SK-N-SH (cell line): ENCODE measurements around the gene ADGRG3. TPM values are rescaled to one million over a fixed set of nuclear protein-coding genes. Genes with fewer than 3 reads are reported as not detected.

Experiments used
- CTCF ChIA-PET: fragments of 300-600, 350-600 bp; formaldehyde crosslinking; extraction: SDS; loops from one replicate; lab custom pipeline; 2021; lab: Yijun Ruan, JAX
- POLR2A ChIA-PET: fragments of 350-600 bp; sonication (Branson Sonifier 250); formaldehyde crosslinking; extraction: SDS; loops from one replicate; lab custom pipeline; 2020; ENCODE audit warnings: antibody characterized with exemption, inconsistent platforms; lab: Yijun Ruan, JAX
- DNase-seq: peaks from one replicate; pipeline ENCODE4 v3.0.0; 2012
- H2AFZ ChIP-seq: fragments of 200-600 bp; sonication (generic); 2 replicates; pipeline ENCODE4 v1.8.1; 2016; ENCODE audit warnings: antibody characterized with exemption, mild to moderate bottlenecking, low read depth
- H3F3A ChIP-seq: fragments of 200-600 bp; sonication (generic); replicated peaks from 2 replicates; pipeline ENCODE3; 2016; ENCODE audit warnings: antibody characterized with exemption, mild to moderate bottlenecking; ENCODE audit not compliant: insufficient read depth
- H3K27ac ChIP-seq, 2 experiments: fragments of 200-500 bp in 1 of 2; fragments of 200-600 bp in 1 of 2; sonication (Bioruptor generic) in 1 of 2; sonication (generic), shearing (Covaris generic) in 1 of 2; 2 replicates each; pipeline versions ENCODE4 v1.5.1 to v1.6.1; 2014 to 2016; ENCODE audit warnings: low read depth in 2 of 2, inconsistent platforms in 1 of 2, low read length in 1 of 2, mild to moderate bottlenecking in 1 of 2, mixed read lengths in 1 of 2
- H3K27me3 ChIP-seq: fragments of 200-600 bp; sonication (generic), shearing (Covaris generic); 2 replicates; pipeline ENCODE4 v1.6.1; 2016; ENCODE audit warnings: mixed run types; ENCODE audit not compliant: insufficient read depth
- H3K36me3 ChIP-seq, 2 experiments: fragments of 200-500 bp in 1 of 2; fragments of 200-600 bp in 1 of 2; sonication (Bioruptor generic) in 1 of 2; sonication (generic) in 1 of 2; replicated peaks in 1 of 2; 2 replicates each; pipeline versions ENCODE3 to v1.5.1; 2014 to 2016; ENCODE audit warnings: low read length in 1 of 2, mild to moderate bottlenecking in 1 of 2; ENCODE audit not compliant: insufficient read depth in 2 of 2, control insufficient read depth in 1 of 2
- H3K4me1 ChIP-seq, 2 experiments: fragments of 200-500 bp in 1 of 2; fragments of 200-600 bp in 1 of 2; sonication (Bioruptor generic) in 1 of 2; sonication (generic), shearing (Covaris generic) in 1 of 2; 2 replicates each; pipeline versions ENCODE4 v1.5.1 to v1.6.1; 2014 to 2016; ENCODE audit warnings: low read depth in 1 of 2, low read length in 1 of 2, mixed run types in 1 of 2; ENCODE audit not compliant: insufficient read depth in 2 of 2, control insufficient read depth in 1 of 2
- H3K4me2 ChIP-seq: fragments of 200-600 bp; sonication (generic), shearing (Covaris generic); 2 replicates; pipeline ENCODE4 v1.6.1; 2017; ENCODE audit warnings: mixed run types
- H3K4me3 ChIP-seq, 2 experiments: fragments of 200-500 bp in 1 of 2; fragments of 200-600 bp in 1 of 2; sonication (Bioruptor generic) in 1 of 2; sonication (generic), shearing (Covaris generic) in 1 of 2; 2 replicates each; pipeline versions ENCODE4 v1.5.1 to v1.8.1; 2014 to 2016; ENCODE audit warnings: low read depth in 2 of 2, inconsistent platforms in 1 of 2, low read length in 1 of 2, mild to moderate bottlenecking in 1 of 2, mixed read lengths in 1 of 2, moderate library complexity in 1 of 2
- H3K79me2 ChIP-seq: fragments of 200-600 bp; sonication (generic); 2 replicates; pipeline ENCODE4 v1.8.1; 2017; ENCODE audit warnings: mild to moderate bottlenecking; ENCODE audit not compliant: insufficient read depth
- H3K9ac ChIP-seq: fragments of 200-600 bp; sonication (generic); 2 replicates; pipeline ENCODE4 v1.6.1; 2017; ENCODE audit warnings: mixed run types
- H3K9me2 ChIP-seq: fragments of 200-600 bp; sonication (generic); 2 replicates; pipeline ENCODE4 v1.6.1; 2017; ENCODE audit warnings: mixed run types
- H3K9me3 ChIP-seq: fragments of 200-600 bp; sonication (generic); 2 replicates; pipeline ENCODE4 v1.6.1; 2017; ENCODE audit warnings: mixed run types, mild to moderate bottlenecking, moderate library complexity
- H4K20me1 ChIP-seq: fragments of 200-600 bp; sonication (generic); 2 replicates; pipeline ENCODE4 v1.6.1; 2017; ENCODE audit warnings: mild to moderate bottlenecking, mixed run types; ENCODE audit not compliant: insufficient read depth
- CTCF ChIP-seq: fragments of 200-600 bp; sonication (generic); IDR thresholded peaks from 2 replicates; pipeline ENCODE4 v1.6.1; 2017; ENCODE audit warnings: antibody characterized with exemption, mild to moderate bottlenecking, moderate library complexity
- ELF1 ChIP-seq: IDR thresholded peaks from 2 replicates; pipeline ENCODE4 v1.4.0; 2012
- EP300 ChIP-seq, 2 experiments: IDR thresholded peaks; 2 replicates each; pipeline versions ENCODE4 v1.4.0 to v1.6.1; 2012; ENCODE audit warnings: borderline replicate concordance in 1 of 2, low read depth in 1 of 2, low read length in 1 of 2
- FOSL2 ChIP-seq: IDR thresholded peaks from 2 replicates; pipeline ENCODE4 v1.4.0; 2012; ENCODE audit warnings: low read depth, mild to moderate bottlenecking, moderate library complexity, borderline replicate concordance
- GATA2 ChIP-seq: sonication (generic); formaldehyde crosslinking; IDR thresholded peaks from 2 replicates; pipeline ENCODE4 v1.5.0; 2020; ENCODE audit warnings: mild to moderate bottlenecking, missing genetic modification reagents
- JUND ChIP-seq: IDR thresholded peaks from 2 replicates; pipeline ENCODE4 v1.4.0; 2012
- MAX ChIP-seq: IDR thresholded peaks from 2 replicates; pipeline ENCODE4 v1.4.0; 2012; ENCODE audit warnings: low read depth
- MEF2A ChIP-seq: IDR thresholded peaks from 2 replicates; pipeline ENCODE4 v1.4.0; 2012; ENCODE audit warnings: low read depth, borderline replicate concordance
- NRF1 ChIP-seq: IDR thresholded peaks from 2 replicates; pipeline ENCODE4 v1.6.1; 2012; ENCODE audit warnings: low read depth, mild to moderate bottlenecking, low read length
- PBX3 ChIP-seq: IDR thresholded peaks from 2 replicates; pipeline ENCODE4; 2012
- RAD21 ChIP-seq: IDR thresholded peaks from 2 replicates; pipeline ENCODE4 v1.6.1; 2012; ENCODE audit warnings: mild to moderate bottlenecking, low read length
- RCOR1 ChIP-seq: fragments of 150-350 bp; IDR thresholded peaks from 2 replicates; pipeline ENCODE4 v1.6.1; 2017; ENCODE audit warnings: antibody characterized with exemption, low read length
- REST ChIP-seq: IDR thresholded peaks from 2 replicates; pipeline ENCODE4 v1.6.1; 2012; ENCODE audit warnings: mild to moderate bottlenecking, low read depth, low read length, moderate library complexity
- SIN3A ChIP-seq: IDR thresholded peaks from 2 replicates; pipeline ENCODE4 v1.6.1; 2012; ENCODE audit warnings: low read depth, mild to moderate bottlenecking, low read length, moderate library complexity, borderline replicate concordance
- TAF1 ChIP-seq: IDR thresholded peaks from 2 replicates; pipeline ENCODE4 v1.6.1; 2012; ENCODE audit warnings: low read depth, mild to moderate bottlenecking, low read length, moderate library complexity, borderline replicate concordance
- TCF12 ChIP-seq: IDR thresholded peaks from 2 replicates; pipeline ENCODE4 v1.4.0; 2012
- TEAD4 ChIP-seq: IDR thresholded peaks from 2 replicates; pipeline ENCODE4 v1.4.0; 2012; ENCODE audit warnings: mild to moderate bottlenecking, borderline replicate concordance; ENCODE audit not compliant: insufficient read depth
- USF1 ChIP-seq: IDR thresholded peaks from 2 replicates; pipeline ENCODE4 v1.4.0; 2012; ENCODE audit warnings: low read depth, borderline replicate concordance
- WGBS: methylation state at CpG from one replicate; pipeline ENCODE4 v1.1.6; 2017; ENCODE audit warnings: low lambda C conversion rate; 5-methylcytosine and 5-hydroxymethylcytosine counted together
- polyA plus RNA-seq, 3 experiments: library from polyadenylated mRNA; depleted of rRNA; stranded (reverse); fragments of >200 nt; gene quantifications; 2 replicates each; pipeline ENCODE4 v1.2.3, GENCODE V29; 2012

Gene ADGRG3
- polyA plus RNA-seq, 1 of the 3 experiments (the other 2 are of a cell fraction), result not detected

GRCh38 chr16:57726433-57726947 is 58.4 kb downstream of the ADGRG3 start:
- Histone ChIP-seq H3K9me2 (no peaks in the 10 kb centered on the region), H3K9me3 (no peaks in the 10 kb centered on the region), H3K27ac (no peak overlapping the region), H3K79me2 (no peaks in the 10 kb centered on the region), H3K4me3 (no peak overlapping the region), H2AFZ (no peak overlapping the region), H3K4me2 (no peak overlapping the region), H3F3A (no peaks in the 10 kb centered on the region), H3K36me3 (no peaks in the 10 kb centered on the region), H3K27me3 (no peaks in the 10 kb centered on the region; the same call in 1 of the 2 replicates), H3K9ac (no peak overlapping the region), H4K20me1 (no peaks in the 10 kb centered on the region), H3K4me1 (peaks cover 0 to 6% of the 10 kb centered on the region in 2 experiments; a peak in 1 of 4 replicates)
- no peak for TF ChIP-seq TCF12
- no peak for TF ChIP-seq FOSL2
- no peak for TF ChIP-seq EP300 (IDR thresholded peaks at IDR 0.05; ENCODE audit: borderline replicate concordance in 1 of 2, low read depth in 1 of 2, low read length in 1 of 2)
- no peak for TF ChIP-seq CTCF
- no peak for TF ChIP-seq USF1
- TF ChIP-seq GATA2, result no peak
- TF ChIP-seq ELF1, result no peak
- 36% methylated on average over 7 of the region's 7 CpGs for WGBS
- POLR2A ChIA-PET, result interaction anchor here (1.0 kb wide), 1 partner anchor 9 kb away, joined by 3 read pairs; the partner anchor contains the start of gene KATNB1
- CTCF ChIA-PET, result interaction anchor here (1.7 kb wide), 2 partner anchors 136 to 150 kb away, joined by 3 to 5 read pairs; no protein-coding TSS in a partner anchor
- DNase-seq, result no peak

- Histone ChIP-seq H3K9me2 (no peaks in the 10 kb centered on the region), H3K27ac (no peak overlapping the region), H3K4me1 (no peaks in the 10 kb centered on the region), H3K4me3 (no peak overlapping the region), H2AFZ (no peak overlapping the region), H3K9ac (no peak overlapping the region), H4K20me1 (no peaks in the 10 kb centered on the region), H3K27me3 (no peaks in the 10 kb centered on the region; the same call in 1 of the 2 replicates), H3K9me3 (no peaks in the 10 kb centered on the region), H3K36me3 (no peaks in the 10 kb centered on the region), H3K79me2 (no peaks in the 10 kb centered on the region), H3K4me2 (no peak overlapping the region), H3F3A (peaks cover 5% of the 10 kb centered on the region)
- DNase-seq, result no peak
- ChIA-PET POLR2A (no interaction called here), CTCF (interaction anchor here (0.6 to 1.7 kb wide), 4 partner anchors 64 to 172 kb away, joined by 3 to 5 read pairs (median 3); no protein-coding TSS in a partner anchor)
- WGBS, result 38% methylated on average over 4 of the region's 4 CpGs
- no peak for TF ChIP-seq TAF1
- no peak for TF ChIP-seq PBX3
- TF ChIP-seq RCOR1, result no peak
- no peak for TF ChIP-seq MEF2A
- TF ChIP-seq GATA2, result no peak
- no peak for TF ChIP-seq JUND
- no peak for TF ChIP-seq RAD21
- TF ChIP-seq SIN3A, result no peak
- no peak for TF ChIP-seq REST
- TF ChIP-seq NRF1, result no peak
- no peak for TF ChIP-seq TEAD4
- no peak for TF ChIP-seq MAX
- TF ChIP-seq CTCF, result no peak
Observed at GRCh38 chr16:57727610-57728009, 59.5 kb downstream of the ADGRG3 start.
